ENCODE data around the gene RASSF10.

DNA sequence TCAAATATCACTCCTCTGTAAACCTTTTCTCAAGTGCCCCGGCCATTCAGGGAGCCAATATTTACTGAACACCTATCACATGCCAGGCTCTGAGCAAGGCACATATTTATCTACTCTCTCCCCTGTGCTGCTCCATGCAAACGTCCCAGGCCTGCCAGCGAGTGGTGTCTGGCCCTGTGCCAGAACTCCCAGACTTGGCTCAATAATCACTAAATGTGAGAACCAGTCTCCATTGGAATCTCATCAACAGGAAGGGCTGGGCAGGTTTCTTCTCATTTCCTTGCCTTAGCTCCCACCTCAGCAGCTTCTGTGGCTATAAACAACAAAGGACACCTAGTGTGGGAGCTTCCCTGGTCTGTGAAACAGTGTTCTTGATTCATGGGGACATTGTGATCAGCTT, 21.7 kb downstream of the RASSF10 start:
- TF ChIP-seq CTCF (IDR thresholded peaks at IDR 0.05; ENCODE audit: low read depth, low read length) (no peak), EZH2phosphoT487 (IDR thresholded peaks at IDR 0.05; ENCODE audit: low read depth) (no peak)
